Measurements from ENCODE around the gene TOB1.

TOB1 gene

DNA sequence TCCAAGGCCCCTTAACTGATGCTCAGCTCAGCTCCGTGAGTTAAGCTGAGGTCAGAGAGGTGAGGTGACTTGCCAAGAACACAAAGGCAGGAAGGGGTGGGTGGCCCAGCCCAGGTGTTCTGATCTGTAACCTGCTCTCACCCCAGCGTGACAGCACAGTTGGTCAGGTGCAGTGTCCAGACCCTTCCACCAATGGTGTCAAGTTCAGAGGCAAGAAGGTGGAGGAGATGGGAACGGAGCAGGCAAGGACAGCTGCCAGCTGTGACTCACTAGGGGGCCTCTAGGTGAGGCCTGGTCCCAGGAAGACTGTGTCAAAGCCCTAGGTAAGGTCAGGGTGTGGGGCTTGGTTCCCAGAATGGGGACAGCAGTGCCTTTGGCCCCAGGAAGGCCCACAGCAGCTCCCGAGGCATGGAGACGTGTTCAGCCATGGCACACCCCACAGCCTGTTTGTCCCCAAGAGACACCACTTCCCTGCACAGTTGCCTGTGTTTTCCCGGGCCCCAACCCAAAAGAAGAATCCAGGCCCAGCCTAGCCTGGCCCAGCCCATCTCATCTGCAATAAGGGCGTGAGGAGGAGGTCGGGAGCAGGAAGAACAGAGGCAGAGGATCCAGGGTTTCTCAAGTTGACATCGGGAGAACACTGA lies 23.5 kb downstream of the TOB1 start:
- no peak for DNase-seq (ENCODE audit: low spot score)
- in situ Hi-C loops (cut with MboI; ENCODE audit: low pct_unique_long_range_greater_than_20kb, low sequenced_read_pairs, unreplicated experiment): no loop called here
- TF ChIP-seq, protein P1, sequence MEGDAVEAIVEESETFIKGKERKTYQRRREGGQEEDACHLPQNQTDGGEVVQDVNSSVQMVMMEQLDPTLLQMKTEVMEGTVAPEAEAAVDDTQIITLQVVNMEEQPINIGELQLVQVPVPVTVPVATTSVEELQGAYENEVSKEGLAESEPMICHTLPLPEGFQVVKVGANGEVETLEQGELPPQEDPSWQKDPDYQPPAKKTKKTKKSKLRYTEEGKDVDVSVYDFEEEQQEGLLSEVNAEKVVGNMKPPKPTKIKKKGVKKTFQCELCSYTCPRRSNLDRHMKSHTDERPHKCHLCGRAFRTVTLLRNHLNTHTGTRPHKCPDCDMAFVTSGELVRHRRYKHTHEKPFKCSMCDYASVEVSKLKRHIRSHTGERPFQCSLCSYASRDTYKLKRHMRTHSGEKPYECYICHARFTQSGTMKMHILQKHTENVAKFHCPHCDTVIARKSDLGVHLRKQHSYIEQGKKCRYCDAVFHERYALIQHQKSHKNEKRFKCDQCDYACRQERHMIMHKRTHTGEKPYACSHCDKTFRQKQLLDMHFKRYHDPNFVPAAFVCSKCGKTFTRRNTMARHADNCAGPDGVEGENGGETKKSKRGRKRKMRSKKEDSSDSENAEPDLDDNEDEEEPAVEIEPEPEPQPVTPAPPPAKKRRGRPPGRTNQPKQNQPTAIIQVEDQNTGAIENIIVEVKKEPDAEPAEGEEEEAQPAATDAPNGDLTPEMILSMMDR (IDR thresholded peaks at IDR 0.05; ENCODE audit: extremely low read depth, insufficient read depth, missing control alignments): no peak

DNA sequence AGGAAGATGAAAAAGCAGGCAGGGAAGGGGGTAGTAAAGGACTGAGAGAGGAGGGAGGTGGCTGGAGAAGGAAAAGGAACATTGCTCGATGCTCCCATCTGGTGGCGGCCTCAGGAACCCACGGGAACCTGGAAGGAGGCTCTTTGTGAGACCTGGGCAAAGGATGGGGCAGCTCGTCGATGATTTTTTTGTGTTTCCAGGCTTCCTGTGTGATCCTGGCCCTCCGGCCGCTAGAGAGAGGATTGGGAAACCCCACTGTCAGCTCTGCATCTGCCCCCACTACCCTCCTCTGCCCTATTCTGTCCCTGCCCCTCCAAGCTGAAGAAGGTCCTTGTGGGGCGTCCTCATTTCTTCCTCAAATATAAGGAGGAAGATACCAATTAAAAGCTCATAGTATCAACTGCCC lies 24.2 kb downstream of the TOB1 start:
- TF ChIP-seq, protein P1 (IDR thresholded peaks at IDR 0.05; ENCODE audit: extremely low read depth, insufficient read depth, missing control alignments): peak; percentile 83
- peak; percentile 88 for DNase-seq (ENCODE audit: low spot score)
- in situ Hi-C loops (cut with MboI; ENCODE audit: low pct_unique_long_range_greater_than_20kb, low sequenced_read_pairs, unreplicated experiment): no loop called here

DNA sequence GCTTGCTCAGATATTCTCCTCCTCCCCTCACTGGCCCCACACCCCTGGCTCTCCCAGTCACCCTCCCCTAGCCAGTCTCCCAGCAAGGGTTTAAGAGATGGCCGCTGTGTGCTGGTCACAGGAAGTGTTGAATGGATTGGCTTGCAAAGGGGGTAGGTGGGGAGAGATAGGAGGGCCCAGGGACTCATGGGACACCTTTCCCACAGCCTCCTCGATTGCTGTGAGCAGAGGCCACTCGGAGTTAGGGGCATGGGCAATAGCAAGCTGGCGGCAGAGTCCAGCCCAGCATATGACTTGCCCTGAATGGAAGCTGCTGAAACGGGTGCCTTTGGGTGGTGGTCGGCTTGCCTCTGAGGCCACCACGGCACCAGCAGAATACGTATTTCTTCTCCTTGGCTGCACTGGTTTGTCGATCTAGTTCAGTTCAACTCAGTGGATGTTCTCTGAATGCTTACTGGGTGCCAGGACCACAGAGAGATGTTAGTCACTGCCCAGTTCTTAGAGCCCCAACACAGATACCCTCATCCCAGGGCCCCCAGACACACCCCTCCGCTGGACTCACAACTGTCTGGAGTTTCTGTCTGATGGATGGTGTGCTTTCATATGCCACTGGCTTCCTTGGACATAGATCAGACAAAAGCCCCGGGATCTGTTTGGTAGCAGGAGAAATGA lies 24.7 kb downstream of the TOB1 start:
- in situ Hi-C loops (cut with MboI; ENCODE audit: low pct_unique_long_range_greater_than_20kb, low sequenced_read_pairs, unreplicated experiment): no loop called here
- DNase-seq (ENCODE audit: low spot score): peak; percentile 27
- TF ChIP-seq, protein P1 (IDR thresholded peaks at IDR 0.05; ENCODE audit: extremely low read depth, insufficient read depth, missing control alignments): no peak

DNA sequence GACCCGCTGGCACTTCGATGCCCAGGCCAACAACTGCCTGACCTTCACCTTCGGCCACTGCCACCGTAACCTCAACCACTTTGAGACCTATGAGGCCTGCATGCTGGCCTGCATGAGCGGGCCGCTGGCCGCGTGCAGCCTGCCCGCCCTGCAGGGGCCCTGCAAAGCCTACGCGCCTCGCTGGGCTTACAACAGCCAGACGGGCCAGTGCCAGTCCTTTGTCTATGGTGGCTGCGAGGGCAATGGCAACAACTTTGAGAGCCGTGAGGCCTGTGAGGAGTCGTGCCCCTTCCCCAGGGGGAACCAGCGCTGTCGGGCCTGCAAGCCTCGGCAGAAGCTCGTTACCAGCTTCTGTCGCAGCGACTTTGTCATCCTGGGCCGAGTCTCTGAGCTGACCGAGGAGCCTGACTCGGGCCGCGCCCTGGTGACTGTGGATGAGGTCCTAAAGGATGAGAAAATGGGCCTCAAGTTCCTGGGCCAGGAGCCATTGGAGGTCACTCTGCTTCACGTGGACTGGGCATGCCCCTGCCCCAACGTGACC lies 25.8 kb downstream of the TOB1 start:
- TF ChIP-seq, protein P1 (IDR thresholded peaks at IDR 0.05; ENCODE audit: extremely low read depth, insufficient read depth, missing control alignments): no peak
- in situ Hi-C loops (cut with MboI; ENCODE audit: low pct_unique_long_range_greater_than_20kb, low sequenced_read_pairs, unreplicated experiment): no loop called here
- DNase-seq (ENCODE audit: low spot score): peak; percentile 23

DNA sequence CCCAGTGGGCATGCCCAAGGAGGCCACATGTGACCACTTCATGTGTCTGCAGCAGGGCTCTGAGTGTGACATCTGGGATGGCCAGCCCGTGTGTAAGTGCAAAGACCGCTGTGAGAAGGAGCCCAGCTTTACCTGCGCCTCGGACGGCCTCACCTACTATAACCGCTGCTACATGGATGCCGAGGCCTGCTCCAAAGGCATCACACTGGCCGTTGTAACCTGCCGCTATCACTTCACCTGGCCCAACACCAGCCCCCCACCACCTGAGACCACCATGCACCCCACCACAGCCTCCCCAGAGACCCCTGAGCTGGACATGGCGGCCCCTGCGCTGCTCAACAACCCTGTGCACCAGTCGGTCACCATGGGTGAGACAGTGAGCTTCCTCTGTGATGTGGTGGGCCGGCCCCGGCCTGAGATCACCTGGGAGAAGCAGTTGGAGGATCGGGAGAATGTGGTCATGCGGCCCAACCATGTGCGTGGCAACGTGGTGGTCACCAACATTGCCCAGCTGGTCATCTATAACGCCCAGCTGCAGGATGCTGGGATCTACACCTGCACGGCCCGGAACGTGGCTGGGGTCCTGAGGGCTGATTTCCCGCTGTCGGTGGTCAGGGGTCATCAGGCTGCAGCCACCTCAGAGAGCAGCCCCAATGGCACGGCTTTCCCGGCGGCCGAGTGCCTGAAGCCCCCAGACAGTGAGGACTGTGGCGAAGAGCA lies 26.4 kb downstream of the TOB1 start:
- TF ChIP-seq, protein P1 (IDR thresholded peaks at IDR 0.05; ENCODE audit: extremely low read depth, insufficient read depth, missing control alignments): no peak
- in situ Hi-C loops (cut with MboI; ENCODE audit: low pct_unique_long_range_greater_than_20kb, low sequenced_read_pairs, unreplicated experiment): loop anchor here (5.0 kb wide), 1 partner anchor 57 kb away; no protein-coding TSS in a partner anchor
- no peak for DNase-seq (ENCODE audit: low spot score)
